WTC11 (cell line): Measurements from ENCODE around the gene UBXN6. TPM values are rescaled to one million over a fixed set of nuclear protein-coding genes. Genes with fewer than 3 reads are reported as not detected.

ENCODE experiments used
- ATAC-seq: fragments of 200-7000 bp; cut with Tn5 transposase; 2 replicates; pipeline ENCODE4 v1.10.0; 2021; ENCODE audit warnings: mild to moderate bottlenecking, moderate library complexity
- CTCF ChIA-PET: fragments of 300-600 bp; sonication (Branson Sonifier 250); formaldehyde crosslinking; loops from one replicate; lab custom pipeline; 2021; ENCODE audit warnings: antibody characterized with exemption; lab: Charles Lee
- POLR2A ChIA-PET: fragments of 350-600 bp; sonication (Branson Sonifier 250); formaldehyde crosslinking; loops from one replicate; lab custom pipeline; 2021; ENCODE audit warnings: antibody characterized with exemption; lab: Charles Lee
- DNase-seq: peaks from one replicate; pipeline ENCODE4 v3.0.0; 2021; ENCODE audit warnings: low spot score
- H3K27ac Mint-ChIP-seq: 2 replicates; pipeline ENCODE4 v1.8.0; 2021; ENCODE audit warnings: mixed read lengths
- H3K27me3 Mint-ChIP-seq: 2 replicates; pipeline ENCODE4 v1.8.0; 2021; ENCODE audit warnings: low read depth, mild to moderate bottlenecking, moderate library complexity, mixed read lengths
- H3K36me3 Mint-ChIP-seq: 2 replicates; pipeline ENCODE4 v1.8.0; 2021; ENCODE audit warnings: mixed read lengths
- H3K4me1 Mint-ChIP-seq: 2 replicates; pipeline ENCODE4 v1.8.0; 2022; ENCODE audit warnings: mixed read lengths
- H3K4me3 Mint-ChIP-seq: 2 replicates; pipeline ENCODE4 v1.8.0; 2021; ENCODE audit warnings: mild to moderate bottlenecking, moderate library complexity, mixed read lengths
- H3K9me3 Mint-ChIP-seq: 2 replicates; pipeline ENCODE4 v1.8.0; 2021; ENCODE audit warnings: mixed read lengths
- ARID4B ChIP-seq: sonication (generic); formaldehyde crosslinking; IDR thresholded peaks from 2 replicates; pipeline ENCODE4 v1.8.0; 2023; ENCODE audit warnings: missing genetic modification reagents, mild to moderate bottlenecking, borderline replicate concordance
- CBFB ChIP-seq: sonication (generic); formaldehyde crosslinking; IDR thresholded peaks from 2 replicates; pipeline ENCODE4 v1.8.1; 2022; ENCODE audit warnings: mild to moderate bottlenecking, low read depth, missing genetic modification reagents
- ERG ChIP-seq: fragments of 250-450 bp; sonication (Bioruptor Pico); IDR thresholded peaks from 2 replicates; pipeline ENCODE4 v1.8.0; 2021; ENCODE audit warnings: mild to moderate bottlenecking
- GABPB1 ChIP-seq: sonication (generic); formaldehyde crosslinking; IDR thresholded peaks from 2 replicates; pipeline ENCODE4 v1.8.1; 2023; ENCODE audit warnings: mild to moderate bottlenecking, missing genetic modification reagents
- MAX ChIP-seq: sonication (generic); formaldehyde crosslinking; IDR thresholded peaks from 2 replicates; pipeline ENCODE4 v1.8.0; 2022; ENCODE audit warnings: mild to moderate bottlenecking, missing genetic modification reagents
- MXD4 ChIP-seq: fragments of 250-450 bp; sonication (Bioruptor Pico); IDR thresholded peaks from 2 replicates; pipeline ENCODE4 v1.8.0; 2021; ENCODE audit warnings: mild to moderate bottlenecking, moderate library complexity, borderline replicate concordance
- NR2C2 ChIP-seq: sonication (generic); formaldehyde crosslinking; IDR thresholded peaks from 2 replicates; pipeline ENCODE4 v1.8.0; 2022; ENCODE audit warnings: mild to moderate bottlenecking, missing genetic modification reagents
- PREB ChIP-seq: sonication (generic); formaldehyde crosslinking; IDR thresholded peaks from 2 replicates; pipeline ENCODE4 v1.8.1; 2022; ENCODE audit warnings: mild to moderate bottlenecking, missing genetic modification reagents, moderate library complexity, borderline replicate concordance
- PRRX2 ChIP-seq: fragments of 250-450 bp; sonication (Bioruptor Pico); IDR thresholded peaks from 2 replicates; pipeline ENCODE4 v1.8.0; 2021; ENCODE audit warnings: mild to moderate bottlenecking
- TCF7 ChIP-seq: sonication (generic); formaldehyde crosslinking; IDR thresholded peaks from 2 replicates; pipeline ENCODE4 v1.8.0; 2022; ENCODE audit warnings: mild to moderate bottlenecking, low read depth, missing genetic modification reagents, moderate library complexity
- TEAD4 ChIP-seq: sonication (generic); formaldehyde crosslinking; IDR thresholded peaks from 2 replicates; pipeline ENCODE4 v1.8.0; 2022; ENCODE audit warnings: mild to moderate bottlenecking, missing genetic modification reagents
- ZNF121 ChIP-seq: sonication (generic); formaldehyde crosslinking; IDR thresholded peaks from 2 replicates; pipeline ENCODE4 v1.8.0; 2023; ENCODE audit warnings: missing genetic modification reagents
- ZNF138 ChIP-seq: sonication (generic); formaldehyde crosslinking; conservative IDR thresholded peaks from 2 replicates; pipeline ENCODE4 v1.8.1; 2022; ENCODE audit warnings: mild to moderate bottlenecking, moderate library complexity, missing genetic modification reagents
- ZNF263 ChIP-seq: sonication (generic); formaldehyde crosslinking; IDR thresholded peaks from 2 replicates; pipeline ENCODE4 v1.8.1; 2022; ENCODE audit warnings: low read depth, mild to moderate bottlenecking, moderate library complexity, missing genetic modification reagents
- ZNF396 ChIP-seq: fragments of 250-450 bp; sonication (Bioruptor Pico); IDR thresholded peaks from 2 replicates; pipeline ENCODE4 v1.8.0; 2021; ENCODE audit warnings: mild to moderate bottlenecking, moderate library complexity, borderline replicate concordance
- ZNF425 ChIP-seq: fragments of 250-450 bp; sonication (Bioruptor Pico); conservative IDR thresholded peaks from 2 replicates; pipeline ENCODE4 v1.9.0; 2021; ENCODE audit warnings: mild to moderate bottlenecking
- ZSCAN18 ChIP-seq: fragments of 250-450 bp; sonication (Bioruptor Pico); IDR thresholded peaks from 2 replicates; pipeline ENCODE4 v2.1.2; 2022; ENCODE audit warnings: mild to moderate bottlenecking, moderate library complexity
- total RNA-seq: library from RNA; stranded (reverse); gene quantifications from 3 replicates; pipeline ENCODE4 v1.2.3, GENCODE V29; 2021

UBXN6 gene
- total RNA-seq, 1 experiment from 2014 or later, result 34.8 TPM

- ChIA-PET CTCF (interaction anchor here (0.6 to 0.9 kb wide), 2 partner anchors 56 to 206 kb away, joined by 3 to 4 read pairs; no protein-coding TSS in a partner anchor), POLR2A (no interaction called here)
- Mint-ChIP-seq H3K4me3 (no peak overlapping the region), H3K36me3 (no peaks in the 10 kb centered on the region), H3K27me3 (peaks cover 3% of the 10 kb centered on the region), H3K4me1 (no peaks in the 10 kb centered on the region), H3K9me3 (no peaks in the 10 kb centered on the region; the same call in 1 of the 2 replicates), H3K27ac (no peak overlapping the region)
- DNase-seq, result no peak
- TF ChIP-seq PRRX2 (CRISPR knock-in tag) (no peak), PREB (no peak), NR2C2 (CRISPR knock-in tag) (no peak), ZNF263 (CRISPR knock-in tag) (no peak), MAX (CRISPR knock-in tag) (no peak), TCF7 (CRISPR knock-in tag) (no peak), ZNF425 (no peak), MXD4 (CRISPR knock-in tag) (no peak), ZNF396 (CRISPR knock-in tag) (no peak), CBFB (CRISPR knock-in tag) (no peak), ERG (CRISPR knock-in tag) (no peak), ZNF121 (CRISPR knock-in tag) (no peak), ZNF138 (no peak), ARID4B (CRISPR knock-in tag) (no peak), TEAD4 (CRISPR knock-in tag) (no peak), GABPB1 (CRISPR knock-in tag) (no peak), ZSCAN18 (CRISPR knock-in tag) (no peak)
- ATAC-seq, result no peak
Observed at GRCh38 chr19:4467835-4468234, 10.2 kb upstream of the UBXN6 start.
